Heart right ventricle (tissue), 16 donors: ENCODE measurements around the gene CHCHD4. TPM values are rescaled to one million over a fixed set of nuclear protein-coding genes. Genes with fewer than 3 reads are reported as not detected.
A peak's percentile ranks its signal among the peaks of the same experiment; 100 is the strongest.

Experiments
- ATAC-seq, 8 donors: fragments of 200-7000 bp; cut with Tn5 transposase; one replicate each; pipeline ENCODE4 v1.9.1; 2020; ENCODE audit warnings: mild to moderate bottlenecking in 8 of 8, moderate library complexity in 8 of 8, moderate number of reproducible peaks in 1 of 8
- DNase-seq, 2 donors: peaks; one replicate each; pipeline ENCODE4 v3.0.0-alpha.2; 2020
- H3K27ac ChIP-seq, 10 donors: fragments of 200-600 bp; sonication (generic) in 2 of 10; one replicate each; pipeline versions ENCODE4 v1.5.0 to v1.8.0; 2020 to 2022; ENCODE audit warnings: mild to moderate bottlenecking in 3 of 10
- H3K27me3 ChIP-seq, 7 donors: fragments of 200-600 bp; one replicate each; pipeline ENCODE4 v1.8.0; 2021 to 2022; ENCODE audit warnings: mild to moderate bottlenecking in 2 of 7
- H3K36me3 ChIP-seq, 9 donors: fragments of 200-600 bp; sonication (generic) in 1 of 9; one replicate each; pipeline versions ENCODE4 v1.5.0 to v1.8.0; 2020 to 2022; ENCODE audit warnings: mild to moderate bottlenecking in 2 of 9
- H3K4me1 ChIP-seq, 9 donors: fragments of 200-600 bp; sonication (generic) in 1 of 9; one replicate each; pipeline versions ENCODE4 v1.5.0 to v1.8.0; 2020 to 2022; ENCODE audit warnings: mild to moderate bottlenecking in 4 of 9
- H3K4me3 ChIP-seq, 10 donors: fragments of 200-600 bp; sonication (generic) in 2 of 10; one replicate each; pipeline versions ENCODE4 v1.5.0 to v1.8.0; 2020 to 2022; ENCODE audit warnings: mild to moderate bottlenecking in 7 of 10, moderate library complexity in 2 of 10
- H3K9me3 ChIP-seq, 11 donors: fragments of 200-600 bp in 10 of 11; sonication (generic) in 2 of 11; one replicate each; pipeline versions ENCODE4 v1.5.0 to v1.8.0; 2013 to 2022; ENCODE audit warnings: mild to moderate bottlenecking in 2 of 11, control low read depth in 1 of 11, moderate library complexity in 1 of 11
- WGBS, 2 donors: extraction: QIAGEN DNeasy Blood & Tissue Kit; methylation state at CpG; one replicate each; pipeline ENCODE4 v1.1.7; 2013; ENCODE audit warnings: inconsistent platforms in 1 of 2; 5-methylcytosine and 5-hydroxymethylcytosine counted together
- intact Hi-C, 10 donors: fragments of 100-400 bp; cut with DNase I; formaldehyde crosslinking; loops; one replicate each; pipeline versions ENCODE4 v1.11.1 to v1.14.2; 2022
- polyA plus RNA-seq, 2 donors: library from polyadenylated mRNA; stranded (reverse); fragments of 200-250 nt; gene quantifications; one replicate each; pipeline ENCODE4 v1.2.3, GENCODE V29; 2013
- total RNA-seq, 10 donors: library from RNA; stranded (reverse); fragmentation: NEBNext Ultra II Directional in 3 of 10; extraction: Animal tissue kit (Norgen Biotek cat#: 25700) in 3 of 10; gene quantifications; one replicate each; pipeline versions ENCODE4 v1.2.1 to v1.2.4, GENCODE V29; 2021 to 2023
- TF ChIP-seq, protein P1 (sequence below), 9 donors: fragments of 200-600 bp; sonication (generic) in 2 of 9; IDR thresholded peaks; one replicate each; pipeline versions ENCODE4 v1.5.0 to v1.8.0; 2021 to 2022; ENCODE audit warnings: antibody characterized with exemption in 9 of 9, mild to moderate bottlenecking in 5 of 9, moderate library complexity in 1 of 9
- donor health status: Arrhythmogenic right ventricular cardiomyopathy.
- donor health status: ischemic (EF 13 %, LVEDD 7.1; RV severe dilation, severe dysfunction).
- donor health status: healthy with polysubstance abuse.
- donor health status: DM: no; HTN: yes; CAD: no.
- donor health status: DM: no; HTN: no; CAD: no.
- donor health status: ischemic (EF 25% LVEDD 6.9; RV normal size, moderate dysfunction).
- donor health status: ischemic (EF 25% LVEDD 5.7; RV mildly dilated, moderate dysfunction).
- donor health status: healthy.
- donor health status: DM: yes; HTN: yes; CAD: no.
- donor health status: Ischemic cardiomyopathy.
- donor health status: ischemic (EF 35%, LVEDD 5.7; RV mildly dilated, moderate dysfunction).
- donor health status: nonischemic (EF 11% LVEDD 7.7; RV severe dilation, severe dysfunction).
- donor health status: DM: yes; HTN: yes; CAD: no.
- donor health status: PGD.
- donor health status: ischemic (EF 29% LVEDD 5.4; RV normal size, mild dysfunction).
- donor health status: nonischemic (EF 23%, LVEDD 6.1; RV moderate dilation, normal function).

The CHCHD4 gene
- total and polyA plus RNA-seq, 12 donors, result 18.0 to 37.2 (median 26.6) TPM

DNA sequence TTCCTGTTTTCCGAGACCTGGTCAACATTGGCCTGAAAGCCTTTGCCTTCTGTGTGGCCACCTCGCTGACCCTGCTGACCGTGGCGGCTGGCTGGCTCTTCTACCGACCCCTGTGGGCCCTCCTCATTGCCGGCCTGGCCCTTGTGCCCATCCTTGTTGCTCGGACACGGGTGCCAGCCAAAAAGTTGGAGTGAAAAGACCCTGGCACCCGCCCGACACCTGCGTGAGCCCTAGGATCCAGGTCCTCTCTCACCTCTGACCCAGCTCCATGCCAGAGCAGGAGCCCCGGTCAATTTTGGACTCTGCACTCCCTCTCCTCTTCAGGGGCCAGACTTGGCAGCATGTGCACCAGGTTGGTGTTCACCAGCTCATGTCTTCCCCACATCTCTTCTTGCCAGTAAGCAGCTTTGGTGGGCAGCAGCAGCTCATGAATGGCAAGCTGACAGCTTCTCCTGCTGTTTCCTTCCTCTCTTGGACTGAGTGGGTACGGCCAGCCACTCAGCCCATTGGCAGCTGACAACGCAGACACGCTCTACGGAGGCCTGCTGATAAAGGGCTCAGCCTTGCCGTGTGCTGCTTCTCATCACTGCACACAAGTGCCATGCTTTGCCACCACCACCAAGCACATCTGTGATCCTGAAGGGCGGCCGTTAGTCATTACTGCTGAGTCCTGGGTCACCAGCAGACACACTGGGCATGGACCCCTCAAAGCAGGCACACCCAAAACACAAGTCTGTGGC is 17.1 kb upstream of the CHCHD4 start:
- intact Hi-C loops, result no loop called here
- Histone ChIP-seq H3K27ac (peak overlapping the region in 9 of 10 donors; percentile 21 to 93 (median 80)), H3K36me3 (peaks cover 0 to 79% (median 27%) of the 10 kb centered on the region in 9 donors), H3K4me1 (peaks cover 14 to 67% (median 47%) of the 10 kb centered on the region in 9 donors), H3K27me3 (no peaks in the 10 kb centered on the region), H3K9me3 (no peaks in the 10 kb centered on the region), H3K4me3 (no peak overlapping the region)
- 73 to 78% methylated on average over 19 of the region's 19 CpGs for WGBS, 2 donors
- peak; percentile 51 to 66 for DNase-seq
- TF ChIP-seq, protein P1, sequence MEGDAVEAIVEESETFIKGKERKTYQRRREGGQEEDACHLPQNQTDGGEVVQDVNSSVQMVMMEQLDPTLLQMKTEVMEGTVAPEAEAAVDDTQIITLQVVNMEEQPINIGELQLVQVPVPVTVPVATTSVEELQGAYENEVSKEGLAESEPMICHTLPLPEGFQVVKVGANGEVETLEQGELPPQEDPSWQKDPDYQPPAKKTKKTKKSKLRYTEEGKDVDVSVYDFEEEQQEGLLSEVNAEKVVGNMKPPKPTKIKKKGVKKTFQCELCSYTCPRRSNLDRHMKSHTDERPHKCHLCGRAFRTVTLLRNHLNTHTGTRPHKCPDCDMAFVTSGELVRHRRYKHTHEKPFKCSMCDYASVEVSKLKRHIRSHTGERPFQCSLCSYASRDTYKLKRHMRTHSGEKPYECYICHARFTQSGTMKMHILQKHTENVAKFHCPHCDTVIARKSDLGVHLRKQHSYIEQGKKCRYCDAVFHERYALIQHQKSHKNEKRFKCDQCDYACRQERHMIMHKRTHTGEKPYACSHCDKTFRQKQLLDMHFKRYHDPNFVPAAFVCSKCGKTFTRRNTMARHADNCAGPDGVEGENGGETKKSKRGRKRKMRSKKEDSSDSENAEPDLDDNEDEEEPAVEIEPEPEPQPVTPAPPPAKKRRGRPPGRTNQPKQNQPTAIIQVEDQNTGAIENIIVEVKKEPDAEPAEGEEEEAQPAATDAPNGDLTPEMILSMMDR (IDR thresholded peaks at IDR 0.05), result no peak
- ATAC-seq, result peak; percentile 22 to 77 (median 58)

DNA sequence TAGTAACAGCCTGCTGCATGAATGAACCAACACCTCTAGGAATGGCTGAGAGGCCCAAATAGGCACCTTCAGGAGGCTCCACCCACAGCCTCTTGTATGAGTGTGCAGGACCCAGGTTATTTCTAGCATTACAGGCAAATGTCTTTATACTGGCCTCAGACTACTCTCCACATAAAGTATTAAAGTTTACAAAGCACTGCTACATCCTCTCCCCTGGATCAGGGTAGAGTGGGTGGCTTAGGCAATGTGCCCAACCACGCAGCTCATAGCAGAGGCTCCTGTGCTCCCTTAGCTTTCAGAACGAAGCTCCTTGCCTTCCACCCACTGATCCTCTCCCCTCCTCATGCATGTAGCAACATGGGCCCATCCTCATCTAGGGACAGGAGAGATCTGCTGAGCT is 16.5 kb upstream of the CHCHD4 start:
- peak overlapping the region in 4 of 10 donors; percentile 28 to 93 (median 88) for H3K27ac ChIP-seq
- TF ChIP-seq, protein P1 (IDR thresholded peaks at IDR 0.05), result no peak
- H3K4me1 ChIP-seq, result peaks cover 14 to 71% (median 52%) of the 10 kb centered on the region in 9 donors
- no peak for ATAC-seq
- no peak for DNase-seq
- no peak overlapping the region for H3K4me3 ChIP-seq
- H3K27me3 ChIP-seq, result no peaks in the 10 kb centered on the region
- no peaks in the 10 kb centered on the region for H3K9me3 ChIP-seq
- intact Hi-C loops, result no loop called here
- 70 to 80% methylated on average over 2 of the region's 2 CpGs for WGBS, 2 donors
- peaks cover 0 to 79% (median 26%) of the 10 kb centered on the region in 9 donors for H3K36me3 ChIP-seq

DNA sequence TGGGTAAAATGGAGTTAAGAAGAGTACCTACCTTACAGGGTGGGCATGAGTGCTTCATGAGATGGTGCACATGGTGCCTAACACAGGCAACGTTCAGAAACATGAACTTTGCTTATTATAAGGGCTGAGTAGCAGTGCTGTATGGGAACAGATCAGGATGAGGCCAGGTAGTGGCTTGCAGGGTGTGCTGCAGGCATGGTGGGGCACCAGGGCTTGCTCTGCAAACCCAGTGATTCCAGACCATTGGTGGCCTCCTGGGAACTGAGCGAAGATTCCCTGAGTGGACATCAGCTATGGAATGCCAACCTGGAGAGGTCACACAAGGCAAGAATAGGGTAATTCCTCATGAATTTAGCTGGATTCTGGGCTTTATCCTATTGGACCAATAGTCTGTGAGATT is 16.0 kb upstream of the CHCHD4 start:
- TF ChIP-seq, protein P1 (IDR thresholded peaks at IDR 0.05), result no peak
- Histone ChIP-seq H3K36me3 (peaks cover 0 to 79% (median 24%) of the 10 kb centered on the region in 9 donors), H3K27me3 (no peaks in the 10 kb centered on the region), H3K9me3 (no peaks in the 10 kb centered on the region), H3K4me1 (peaks cover 13 to 68% (median 52%) of the 10 kb centered on the region in 9 donors), H3K27ac (peak overlapping the region in 1 of 10 donors; percentile 88), H3K4me3 (no peak overlapping the region)
- DNase-seq (no peak), ATAC-seq (no peak)
- WGBS, 2 donors, result 86 to 89% methylated on average over 2 of the region's 2 CpGs
- intact Hi-C loops, result no loop called here

DNA sequence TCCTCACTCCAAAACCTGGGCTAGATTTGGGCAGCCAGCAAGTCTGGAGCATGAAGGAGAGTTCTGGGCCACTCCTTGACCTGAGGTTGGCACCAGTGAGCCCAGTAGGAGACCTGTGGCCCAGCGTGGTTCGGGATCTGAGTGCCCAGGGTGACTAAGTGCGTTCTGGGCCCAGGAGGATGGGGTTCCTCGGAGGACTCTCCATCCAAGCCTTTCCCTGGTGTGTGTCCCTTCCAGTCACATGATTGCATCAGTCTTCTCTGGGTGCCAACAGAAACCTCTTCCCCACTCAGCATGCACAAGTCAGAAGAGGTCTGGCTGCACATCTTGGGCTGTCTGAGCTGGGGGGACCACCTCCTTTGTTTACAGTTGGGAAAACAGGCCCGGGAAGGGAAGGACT is 15.1 kb upstream of the CHCHD4 start:
- intact Hi-C loops, result no loop called here
- no peaks in the 10 kb centered on the region for H3K27me3 ChIP-seq
- DNase-seq (no peak), ATAC-seq (no peak)
- H3K36me3 ChIP-seq, result peaks cover 0 to 84% (median 31%) of the 10 kb centered on the region in 9 donors
- no peak overlapping the region for H3K4me3 ChIP-seq
- WGBS, 2 donors, result 88 to 92% methylated on average over 5 of the region's 5 CpGs
- H3K9me3 ChIP-seq, result no peaks in the 10 kb centered on the region
- peaks cover 11 to 59% (median 43%) of the 10 kb centered on the region in 9 donors for H3K4me1 ChIP-seq
- TF ChIP-seq, protein P1 (IDR thresholded peaks at IDR 0.05), result no peak
- no peak overlapping the region for H3K27ac ChIP-seq
